GM12801 (cell line): ENCODE data around the gene KRTAP5-4.

ENCODE experiments used
- TF ChIP-seq, protein P1 (sequence below): IDR thresholded peaks from one replicate; pipeline ENCODE4 v1.5.1; 2011; ENCODE audit warnings: control low read depth; ENCODE audit not compliant: insufficient read length; ENCODE audit errors: extremely low read depth

Gene KRTAP5-4

DNA sequence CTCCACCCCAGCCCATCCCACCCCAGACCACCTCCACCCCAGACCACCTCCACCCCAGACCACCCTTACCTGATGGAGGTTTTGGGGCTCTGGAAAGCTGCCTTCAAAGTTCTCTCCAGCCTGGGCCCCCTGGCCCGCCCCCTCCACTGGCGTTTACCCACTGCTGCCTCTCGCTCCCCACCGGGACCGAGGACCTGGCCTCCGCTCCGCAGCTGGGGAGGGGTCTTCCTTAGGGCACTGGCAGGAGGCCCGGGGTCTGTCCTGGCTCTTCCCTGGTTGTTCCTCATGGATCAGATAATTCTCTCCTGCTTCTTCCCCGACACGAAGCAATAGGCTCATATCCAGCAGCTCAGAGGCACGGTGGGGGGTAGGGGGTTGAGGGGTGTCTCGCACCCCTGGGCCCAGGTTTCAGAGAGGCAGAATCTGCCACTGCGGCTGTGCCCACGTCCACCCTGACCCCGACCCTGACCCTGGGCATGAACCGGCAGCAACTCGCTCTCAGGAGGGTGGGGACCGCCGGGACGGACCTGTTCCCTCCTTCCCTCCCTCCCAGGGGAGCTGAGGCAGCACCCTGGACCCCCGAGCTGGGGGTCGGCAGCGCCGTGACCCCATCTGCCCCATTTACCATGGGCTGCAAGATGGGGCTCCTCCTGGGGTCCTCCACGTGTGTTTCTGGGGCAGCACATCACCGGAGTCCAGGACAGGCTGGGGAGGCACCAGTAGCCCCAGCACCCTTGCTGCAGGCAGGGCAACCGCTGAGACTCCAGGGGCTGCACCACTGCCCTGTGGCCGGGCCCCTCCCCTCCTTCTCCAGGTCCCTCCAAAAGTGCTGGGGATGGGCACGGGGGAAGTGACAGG, 20.6 kb upstream of the KRTAP5-4 start:
- TF ChIP-seq, protein P1, sequence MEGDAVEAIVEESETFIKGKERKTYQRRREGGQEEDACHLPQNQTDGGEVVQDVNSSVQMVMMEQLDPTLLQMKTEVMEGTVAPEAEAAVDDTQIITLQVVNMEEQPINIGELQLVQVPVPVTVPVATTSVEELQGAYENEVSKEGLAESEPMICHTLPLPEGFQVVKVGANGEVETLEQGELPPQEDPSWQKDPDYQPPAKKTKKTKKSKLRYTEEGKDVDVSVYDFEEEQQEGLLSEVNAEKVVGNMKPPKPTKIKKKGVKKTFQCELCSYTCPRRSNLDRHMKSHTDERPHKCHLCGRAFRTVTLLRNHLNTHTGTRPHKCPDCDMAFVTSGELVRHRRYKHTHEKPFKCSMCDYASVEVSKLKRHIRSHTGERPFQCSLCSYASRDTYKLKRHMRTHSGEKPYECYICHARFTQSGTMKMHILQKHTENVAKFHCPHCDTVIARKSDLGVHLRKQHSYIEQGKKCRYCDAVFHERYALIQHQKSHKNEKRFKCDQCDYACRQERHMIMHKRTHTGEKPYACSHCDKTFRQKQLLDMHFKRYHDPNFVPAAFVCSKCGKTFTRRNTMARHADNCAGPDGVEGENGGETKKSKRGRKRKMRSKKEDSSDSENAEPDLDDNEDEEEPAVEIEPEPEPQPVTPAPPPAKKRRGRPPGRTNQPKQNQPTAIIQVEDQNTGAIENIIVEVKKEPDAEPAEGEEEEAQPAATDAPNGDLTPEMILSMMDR, result no peak

- TF ChIP-seq, protein P1, result no peak
Observed at GRCh38 chr11:1641096-1641495, 19.2 kb upstream of the KRTAP5-4 start.

DNA sequence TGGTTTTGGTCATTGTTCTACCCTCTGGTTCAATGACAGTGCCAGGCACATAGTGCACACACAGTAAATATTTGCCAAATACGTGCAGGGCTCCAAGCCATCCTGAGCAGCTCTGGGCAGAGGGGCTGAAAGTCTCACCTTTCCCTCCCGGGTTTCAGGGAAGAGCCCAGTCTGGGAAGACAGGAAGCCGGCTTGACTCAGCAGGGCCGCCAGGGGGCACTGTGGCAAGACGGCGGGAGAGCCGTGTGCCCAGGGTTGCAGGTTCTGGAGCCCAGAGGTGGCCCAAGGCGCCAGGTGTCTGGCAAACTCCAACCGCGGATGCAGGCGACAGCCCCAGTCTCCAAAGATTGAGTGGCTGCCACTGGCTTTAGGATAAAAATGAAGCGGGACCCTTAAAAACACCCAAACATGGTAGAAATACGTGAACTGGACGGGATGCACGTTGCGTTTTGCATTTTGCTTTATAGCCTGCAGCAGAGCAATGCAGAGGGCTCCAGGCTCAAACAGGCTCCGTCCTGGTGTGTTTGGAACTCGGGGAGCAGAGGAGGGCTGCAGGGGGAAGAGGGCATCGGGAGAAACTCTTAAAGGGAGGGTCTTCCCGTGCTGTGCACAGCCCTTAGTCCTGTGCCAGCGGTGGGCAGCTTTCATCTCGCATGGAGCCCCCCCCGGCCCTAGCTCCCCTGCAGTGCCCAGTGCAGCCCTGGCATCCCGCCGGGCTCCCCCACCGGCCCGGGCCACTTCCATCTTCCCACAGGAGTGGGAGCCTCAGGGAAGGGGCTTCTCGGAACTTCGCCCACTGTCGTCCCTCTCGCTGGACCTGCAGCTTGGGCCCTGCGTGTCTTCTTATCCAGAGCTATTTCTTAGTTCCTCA, 18.4 kb upstream of the KRTAP5-4 start:
- TF ChIP-seq, protein P1, result no peak

- TF ChIP-seq, protein P1, result no peak
Observed at GRCh38 chr11:1639666-1640065, 17.7 kb upstream of the KRTAP5-4 start.

DNA sequence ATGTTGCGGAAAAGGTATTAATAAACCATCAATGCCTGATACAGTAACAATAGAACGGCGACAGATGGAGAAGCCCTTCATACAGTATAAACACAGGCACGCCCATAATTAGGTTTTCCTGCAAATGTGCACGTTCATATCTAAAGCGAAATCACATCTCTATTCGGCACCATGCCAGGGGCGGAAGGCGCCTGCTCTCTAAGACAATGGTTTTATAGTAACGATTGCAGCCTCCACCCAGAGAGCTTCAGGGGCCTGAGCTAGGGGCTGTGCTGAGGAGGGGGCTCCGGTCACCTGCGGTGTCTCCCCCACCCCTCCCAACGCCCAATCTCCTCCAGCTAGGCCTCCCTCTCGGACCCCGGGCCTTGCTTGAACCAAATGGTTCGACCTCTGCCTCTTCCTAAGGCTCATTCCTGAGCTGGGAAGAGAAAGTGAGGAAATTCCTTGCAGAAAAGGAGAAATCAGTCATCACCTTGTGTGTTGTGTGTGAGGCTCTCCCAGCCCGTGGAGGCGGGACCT, 17.2 kb upstream of the KRTAP5-4 start:
- TF ChIP-seq, protein P1, result no peak

GRCh38 chr11:1638344-1638743, 16.4 kb upstream of the KRTAP5-4 start:
- TF ChIP-seq, protein P1, result no peak

GRCh38 chr11:1637628-1638027, 15.7 kb upstream of the KRTAP5-4 start:
- TF ChIP-seq, protein P1, result no peak
